DMS79 treated with DMSO at 0.1 percent for 48 hours (cell line): ENCODE data around the gene RAB37.
A peak's percentile ranks its signal among the peaks of the same experiment; 100 is the strongest.

Source experiments
- DNase-seq: peaks from one replicate; lab custom pipeline; 2025; lab: John Stamatoyannopoulos, UW

The RAB37 gene

GRCh38 chr17:74744714-74745547, 7.9 kb downstream of the RAB37 start:
- DNase-seq: peak; percentile 6

GRCh38 chr17:74745548-74746177, 8.6 kb downstream of the RAB37 start:
- DNase-seq: no peak

GRCh38 chr17:74746376-74746775, 9.3 kb downstream of the RAB37 start:
- DNase-seq: no peak

- no peak for DNase-seq
Observed at GRCh38 chr17:74746922-74747321, 9.9 kb downstream of the RAB37 start.

GRCh38 chr17:74748279-74748528, 11.1 kb downstream of the RAB37 start:
- DNase-seq: peak; percentile 55

GRCh38 chr17:74748529-74749278, 11.6 kb downstream of the RAB37 start, which contains the start of gene NHERF1:
Gene NHERF1 (plus strand): TSS chr17:74748628. CDS start chr17:74748847, 219 bp downstream.
- no peak for DNase-seq

GRCh38 chr17:74749279-74750038, 12.4 kb downstream of the RAB37 start:
- DNase-seq: no peak

DNA sequence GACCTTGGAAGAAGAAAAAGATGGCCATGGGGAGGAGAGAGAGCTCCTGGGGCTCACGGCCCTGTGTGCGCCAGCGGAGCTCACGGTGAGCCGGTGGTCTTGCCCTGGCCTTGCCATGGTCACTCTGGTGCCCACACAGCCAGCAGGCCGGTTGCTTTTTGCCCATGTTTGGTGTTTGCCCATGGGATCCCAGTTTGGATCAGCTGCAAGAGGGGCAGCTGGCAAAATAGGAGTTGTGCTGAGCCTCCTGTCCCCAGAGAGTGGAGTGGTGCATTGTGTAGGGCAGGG, 12.9 kb downstream of the RAB37 start:
- DNase-seq: no peak

GRCh38 chr17:74750327-74751069, 13.4 kb downstream of the RAB37 start:
- DNase-seq: no peak

DNA sequence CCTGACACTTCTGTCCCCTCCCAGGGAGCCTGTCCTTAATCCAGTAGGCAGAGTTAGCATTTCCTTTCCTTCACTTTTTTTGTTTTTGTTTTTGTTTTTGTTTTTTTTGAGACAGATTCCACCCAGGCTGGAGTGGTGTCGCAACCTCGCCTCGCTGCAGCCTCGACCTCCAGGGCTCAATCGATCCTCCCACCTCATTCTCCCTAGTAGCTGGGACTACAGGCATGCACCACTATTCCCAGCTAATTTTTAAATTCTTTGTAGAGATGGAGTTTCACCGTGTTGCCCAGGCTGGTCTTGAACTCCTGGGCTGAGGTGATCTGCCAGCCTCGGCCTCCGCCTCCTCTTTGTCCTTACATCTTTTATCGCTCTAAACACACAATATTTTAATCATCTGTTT, 15.4 kb downstream of the RAB37 start:
- no peak for DNase-seq

- no peak for DNase-seq
Observed at GRCh38 chr17:74752822-74753401, 15.9 kb downstream of the RAB37 start.

- DNase-seq: no peak
Observed at GRCh38 chr17:74754832-74755231, 17.8 kb downstream of the RAB37 start.

GRCh38 chr17:74755533-74755932, 18.5 kb downstream of the RAB37 start:
- no peak for DNase-seq

GRCh38 chr17:74756891-74757290, 19.8 kb downstream of the RAB37 start:
- DNase-seq: no peak

DNA sequence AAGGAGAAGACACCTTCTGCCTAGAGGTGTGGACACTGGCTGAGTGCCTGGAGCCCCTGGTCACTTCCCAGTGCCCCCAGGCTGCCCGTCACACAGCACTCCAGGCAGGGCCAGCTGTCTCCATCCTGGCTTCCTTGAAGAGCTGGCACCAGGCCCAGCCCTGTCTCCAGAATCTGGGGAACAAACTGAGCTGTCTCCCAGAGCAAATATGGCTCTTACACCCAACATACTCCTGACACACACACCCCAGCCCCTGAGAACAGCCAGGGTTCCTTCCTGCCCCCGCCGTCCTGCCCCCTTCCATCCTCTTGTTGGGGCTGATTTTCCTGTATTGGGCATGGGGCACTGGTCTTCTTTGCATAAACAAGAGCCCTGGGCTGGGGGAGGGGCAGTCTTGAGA, 20.4 kb downstream of the RAB37 start:
- DNase-seq: peak; percentile 4

- DNase-seq: no peak
Observed at GRCh38 chr17:74757931-74758847, 21.1 kb downstream of the RAB37 start.

DNA sequence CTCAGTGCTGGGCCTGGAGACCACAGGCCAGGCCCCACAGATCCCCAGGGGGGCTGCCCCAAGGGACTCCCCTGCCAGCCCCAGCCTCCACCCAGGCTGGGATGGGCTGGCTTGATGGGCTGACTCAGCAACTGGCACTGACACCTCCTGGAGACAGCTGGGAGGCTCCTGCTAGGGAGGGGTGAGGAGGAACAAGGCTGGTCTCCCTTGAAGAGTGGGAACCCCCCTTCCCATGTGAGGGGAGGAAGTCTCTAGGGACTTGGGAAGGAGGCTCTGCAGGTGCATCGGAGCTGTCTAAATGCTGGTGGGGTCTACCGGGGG, 21.8 kb downstream of the RAB37 start:
- DNase-seq: no peak

DNA sequence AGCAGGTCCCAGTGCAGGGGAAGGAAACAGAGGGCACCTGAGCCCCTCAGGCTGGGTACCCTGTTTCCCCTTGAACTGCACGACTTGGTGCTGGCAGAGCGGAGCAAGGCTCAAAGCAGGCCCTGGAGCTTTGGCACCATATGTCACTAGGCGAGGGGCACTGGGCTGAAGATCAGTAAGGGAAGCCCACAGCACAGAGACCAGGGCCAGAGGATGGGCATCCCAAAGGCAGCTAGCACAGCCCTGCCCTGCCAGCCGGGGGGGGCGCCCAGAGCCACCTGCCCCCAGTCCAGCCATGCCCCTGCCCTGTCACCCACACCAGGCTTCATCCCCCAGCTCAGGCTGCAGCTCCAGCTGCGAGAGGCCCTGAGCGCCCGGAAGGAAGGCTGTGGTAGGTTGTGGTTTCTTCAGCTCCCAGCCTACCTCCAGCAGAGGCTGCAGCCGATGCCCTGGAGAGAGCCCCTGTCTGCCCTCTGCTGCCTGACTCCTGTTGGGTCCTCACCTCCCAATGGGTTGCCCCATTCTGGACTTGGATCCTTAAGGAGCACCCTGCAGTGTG, 22.3 kb downstream of the RAB37 start:
- DNase-seq: no peak

- DNase-seq: no peak
Observed at GRCh38 chr17:74759941-74760340, 22.9 kb downstream of the RAB37 start.

DNA sequence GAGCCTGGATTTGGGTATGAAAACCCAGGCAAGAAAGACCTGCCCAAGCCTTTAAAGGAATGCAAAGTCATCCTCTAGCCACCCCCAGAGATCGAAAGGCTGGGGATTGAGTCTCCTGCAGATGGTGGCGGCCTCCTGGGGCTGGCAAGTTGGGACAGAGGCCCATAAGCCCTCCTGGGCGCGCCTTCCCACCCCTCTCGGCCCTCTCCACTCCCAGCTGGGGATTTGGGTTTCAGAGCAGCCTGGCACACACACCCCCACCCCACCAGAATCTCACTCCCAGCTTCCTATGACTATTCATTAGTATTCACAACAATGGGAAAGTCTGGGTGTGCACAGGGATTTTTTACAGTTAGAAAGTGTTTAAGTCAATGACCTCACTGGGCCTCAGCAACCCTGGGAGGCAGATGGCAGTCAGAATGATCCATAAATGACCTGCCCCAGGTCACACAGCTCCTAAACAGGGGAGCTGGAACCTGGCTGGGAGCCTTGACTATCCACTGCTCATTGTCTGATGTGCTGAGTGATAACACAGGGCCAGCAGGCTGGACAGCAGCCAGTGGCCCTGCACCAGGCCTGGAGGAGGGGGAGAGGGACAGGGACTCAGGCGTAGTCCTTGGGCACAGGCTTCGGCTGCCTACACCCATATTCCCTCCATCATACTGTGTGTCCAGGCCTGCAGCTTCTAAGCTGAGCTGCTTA, 23.5 kb downstream of the RAB37 start:
- DNase-seq: no peak
